ENCODE measurements around the gene INHBE. TPM values are rescaled to one million over a fixed set of nuclear protein-coding genes. Genes with fewer than 3 reads are reported as not detected.

The INHBE gene
- total RNA-seq, 1 donor from 2014 or later: 0.27 TPM

DNA sequence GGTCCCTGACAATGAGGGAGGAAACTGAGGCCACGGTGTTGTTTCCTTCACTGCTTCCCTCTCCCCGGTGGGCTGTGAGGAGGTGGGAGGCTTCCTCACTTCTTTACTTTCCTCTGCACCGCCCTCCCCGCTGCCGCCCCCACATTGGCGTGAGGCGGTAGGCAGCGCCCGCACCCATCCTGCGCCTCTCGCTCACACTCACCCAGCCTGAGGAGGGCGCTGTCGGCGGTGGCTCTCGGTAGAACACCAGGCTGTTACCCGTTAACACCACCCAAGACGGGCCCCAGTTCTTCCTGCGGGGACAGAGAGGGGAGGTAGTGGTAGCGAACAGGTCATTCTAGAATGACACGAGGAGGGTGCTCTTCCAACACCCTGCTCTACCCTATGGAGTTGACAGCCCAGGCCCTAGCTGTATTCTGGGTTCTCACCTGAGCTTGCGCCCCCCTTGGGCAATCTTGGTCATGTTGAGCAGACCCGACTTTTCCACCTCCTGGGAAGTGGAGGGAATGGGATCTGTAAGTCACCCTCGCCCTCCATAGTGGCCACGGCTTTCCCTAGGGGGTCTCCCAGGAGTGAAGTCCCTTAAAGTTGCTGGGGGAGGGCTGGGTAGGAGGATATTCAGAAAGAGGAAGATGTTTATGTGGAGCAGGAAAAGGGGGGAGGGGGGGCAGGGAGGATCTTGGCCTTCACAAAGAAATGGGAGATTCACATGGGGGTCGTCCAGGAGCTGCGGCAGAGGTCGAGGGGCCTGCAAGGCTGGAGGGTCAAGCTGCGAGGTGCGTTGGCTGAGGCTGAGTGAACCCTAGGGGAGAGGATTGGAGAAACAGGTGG, 21.3 kb downstream of the INHBE start:
- peaks cover 93% of the 10 kb centered on the region for H3K27me3 Mint-ChIP-seq
- no peak overlapping the region for H3K27ac Mint-ChIP-seq
- H3K4me1 Mint-ChIP-seq (ENCODE audit: unreplicated experiment): no peaks in the 10 kb centered on the region
- DNase-seq (ENCODE audit: extremely low spot score, unreplicated experiment): no peak
- no peaks in the 10 kb centered on the region for H3K9me3 Mint-ChIP-seq
- peak overlapping the region; percentile 65 for H3K4me3 Mint-ChIP-seq
- TF ChIP-seq, protein P1, sequence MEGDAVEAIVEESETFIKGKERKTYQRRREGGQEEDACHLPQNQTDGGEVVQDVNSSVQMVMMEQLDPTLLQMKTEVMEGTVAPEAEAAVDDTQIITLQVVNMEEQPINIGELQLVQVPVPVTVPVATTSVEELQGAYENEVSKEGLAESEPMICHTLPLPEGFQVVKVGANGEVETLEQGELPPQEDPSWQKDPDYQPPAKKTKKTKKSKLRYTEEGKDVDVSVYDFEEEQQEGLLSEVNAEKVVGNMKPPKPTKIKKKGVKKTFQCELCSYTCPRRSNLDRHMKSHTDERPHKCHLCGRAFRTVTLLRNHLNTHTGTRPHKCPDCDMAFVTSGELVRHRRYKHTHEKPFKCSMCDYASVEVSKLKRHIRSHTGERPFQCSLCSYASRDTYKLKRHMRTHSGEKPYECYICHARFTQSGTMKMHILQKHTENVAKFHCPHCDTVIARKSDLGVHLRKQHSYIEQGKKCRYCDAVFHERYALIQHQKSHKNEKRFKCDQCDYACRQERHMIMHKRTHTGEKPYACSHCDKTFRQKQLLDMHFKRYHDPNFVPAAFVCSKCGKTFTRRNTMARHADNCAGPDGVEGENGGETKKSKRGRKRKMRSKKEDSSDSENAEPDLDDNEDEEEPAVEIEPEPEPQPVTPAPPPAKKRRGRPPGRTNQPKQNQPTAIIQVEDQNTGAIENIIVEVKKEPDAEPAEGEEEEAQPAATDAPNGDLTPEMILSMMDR (conservative IDR thresholded peaks at IDR 0.05): peak; percentile 35
- H3K36me3 Mint-ChIP-seq: no peaks in the 10 kb centered on the region

DNA sequence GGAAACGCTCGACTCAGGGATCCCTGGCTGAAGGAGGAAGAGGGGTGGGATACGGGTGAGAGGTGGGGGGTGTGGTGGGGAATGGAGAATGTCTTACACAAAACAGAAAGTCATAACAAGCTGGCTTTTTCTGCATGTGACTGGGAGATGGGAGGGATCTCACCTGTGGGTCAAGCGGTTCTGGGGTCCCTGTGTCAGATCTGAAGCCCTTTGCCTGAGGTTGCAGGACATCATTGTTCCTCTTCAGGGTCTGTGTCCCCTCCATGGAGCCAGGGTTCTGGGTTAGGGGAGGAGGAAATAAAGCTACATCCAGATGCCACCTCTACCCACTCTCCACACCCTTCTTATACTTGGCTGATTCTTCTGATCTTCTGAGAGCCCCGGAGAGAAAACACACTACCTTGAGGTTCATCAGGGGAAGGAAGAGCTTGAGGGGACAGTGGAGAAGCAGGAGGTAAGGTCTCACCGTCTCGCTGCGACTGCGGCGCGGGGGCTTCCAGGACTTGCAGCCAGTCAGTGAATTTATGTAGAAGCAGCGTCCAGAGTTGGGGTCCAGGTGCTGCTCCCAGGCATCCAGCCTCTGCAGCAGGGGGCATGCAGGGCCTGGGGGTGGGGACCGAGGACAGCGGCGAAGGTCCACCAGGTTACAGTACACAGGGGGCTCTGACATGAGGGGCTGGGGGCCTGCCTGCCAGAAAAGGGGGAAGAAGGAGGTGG, 22.0 kb downstream of the INHBE start:
- TF ChIP-seq, protein P1 (conservative IDR thresholded peaks at IDR 0.05): no peak
- H3K4me3 Mint-ChIP-seq: peak overlapping the region; percentile 35
- no peak for DNase-seq (ENCODE audit: extremely low spot score, unreplicated experiment)
- no peaks in the 10 kb centered on the region for H3K36me3 Mint-ChIP-seq
- H3K27ac Mint-ChIP-seq: no peak overlapping the region
- no peaks in the 10 kb centered on the region for H3K9me3 Mint-ChIP-seq
- peaks cover 4% of the 10 kb centered on the region for H3K4me1 Mint-ChIP-seq (ENCODE audit: unreplicated experiment)
- H3K27me3 Mint-ChIP-seq: peaks cover 93% of the 10 kb centered on the region

DNA sequence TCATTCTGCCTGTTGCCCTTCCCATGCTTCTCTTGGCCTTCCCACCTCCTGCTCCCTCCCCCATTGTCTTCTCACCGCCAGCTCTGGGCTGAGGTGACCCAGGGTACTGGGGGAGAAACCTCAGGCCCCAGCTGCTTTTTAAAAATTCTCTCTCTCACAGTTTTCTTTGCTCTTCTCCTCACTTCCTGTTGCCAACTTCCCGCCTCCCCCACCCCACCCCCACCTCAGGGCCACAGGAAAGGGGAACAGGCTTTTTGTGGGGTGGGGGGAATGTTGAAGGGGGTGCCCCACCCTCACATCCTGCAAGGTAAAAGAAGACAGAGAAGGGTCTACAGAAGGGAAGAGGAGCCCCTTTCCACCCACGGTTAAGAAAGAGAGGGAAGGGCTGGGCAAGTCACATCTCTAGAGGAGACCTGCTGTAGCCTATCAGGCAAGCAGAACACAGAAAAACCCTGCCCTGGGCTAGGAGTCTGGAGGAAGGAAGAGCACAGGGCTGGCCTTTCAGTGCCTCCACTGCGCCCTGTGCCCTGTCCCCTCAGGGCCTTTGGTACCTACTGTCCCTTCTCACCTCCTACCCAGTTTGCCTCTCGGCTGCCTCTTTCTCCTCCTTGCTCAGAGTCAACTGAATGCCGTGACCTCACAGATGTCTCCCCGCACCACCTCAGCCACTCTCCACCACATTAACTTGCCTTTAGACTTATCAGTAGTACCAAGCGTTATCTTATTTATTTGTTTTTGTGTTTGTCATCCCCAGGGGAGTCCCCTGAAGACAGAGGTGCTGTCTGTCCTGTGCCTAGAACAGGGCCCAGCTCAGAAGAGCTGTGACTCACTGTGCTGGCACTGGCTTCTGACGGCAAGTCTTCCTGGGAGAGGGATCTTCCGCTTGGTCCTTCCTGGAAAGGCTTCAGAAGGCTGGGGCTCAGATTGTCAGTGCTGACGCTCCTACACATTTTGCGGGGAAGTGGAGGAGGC, 22.9 kb downstream of the INHBE start:
- Mint-ChIP-seq H3K9me3 (no peaks in the 10 kb centered on the region), H3K27ac (no peak overlapping the region), H3K27me3 (peaks cover 86% of the 10 kb centered on the region), H3K36me3 (no peaks in the 10 kb centered on the region), H3K4me3 (no peak overlapping the region), H3K4me1 (ENCODE audit: unreplicated experiment) (peaks cover 5% of the 10 kb centered on the region)
- DNase-seq (ENCODE audit: extremely low spot score, unreplicated experiment): no peak
- TF ChIP-seq, protein P1 (conservative IDR thresholded peaks at IDR 0.05): no peak

DNA sequence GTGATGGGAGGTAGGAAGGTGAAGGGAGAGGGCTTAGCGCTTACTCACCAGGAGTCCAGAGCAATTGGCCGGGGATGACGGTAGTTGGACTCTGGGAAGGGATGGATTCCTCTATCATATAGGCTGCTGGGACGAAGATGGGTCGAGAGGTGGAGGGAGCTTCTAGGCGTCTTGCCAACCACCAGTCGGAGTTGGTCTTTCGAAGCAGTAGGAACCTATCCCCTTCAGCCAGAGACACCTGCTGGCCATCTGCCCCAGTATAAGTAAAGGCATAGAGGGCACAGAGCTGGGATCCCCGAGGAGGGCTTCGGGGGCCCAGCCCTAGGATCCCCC, 23.9 kb downstream of the INHBE start:
- TF ChIP-seq, protein P1 (conservative IDR thresholded peaks at IDR 0.05): no peak
- DNase-seq (ENCODE audit: extremely low spot score, unreplicated experiment): no peak
- H3K27me3 Mint-ChIP-seq: peaks cover 81% of the 10 kb centered on the region
- peaks cover 10% of the 10 kb centered on the region for H3K4me1 Mint-ChIP-seq (ENCODE audit: unreplicated experiment)
- no peaks in the 10 kb centered on the region for H3K9me3 Mint-ChIP-seq
- no peak overlapping the region for H3K4me3 Mint-ChIP-seq
- H3K36me3 Mint-ChIP-seq: no peaks in the 10 kb centered on the region
- H3K27ac Mint-ChIP-seq: no peak overlapping the region

DNA sequence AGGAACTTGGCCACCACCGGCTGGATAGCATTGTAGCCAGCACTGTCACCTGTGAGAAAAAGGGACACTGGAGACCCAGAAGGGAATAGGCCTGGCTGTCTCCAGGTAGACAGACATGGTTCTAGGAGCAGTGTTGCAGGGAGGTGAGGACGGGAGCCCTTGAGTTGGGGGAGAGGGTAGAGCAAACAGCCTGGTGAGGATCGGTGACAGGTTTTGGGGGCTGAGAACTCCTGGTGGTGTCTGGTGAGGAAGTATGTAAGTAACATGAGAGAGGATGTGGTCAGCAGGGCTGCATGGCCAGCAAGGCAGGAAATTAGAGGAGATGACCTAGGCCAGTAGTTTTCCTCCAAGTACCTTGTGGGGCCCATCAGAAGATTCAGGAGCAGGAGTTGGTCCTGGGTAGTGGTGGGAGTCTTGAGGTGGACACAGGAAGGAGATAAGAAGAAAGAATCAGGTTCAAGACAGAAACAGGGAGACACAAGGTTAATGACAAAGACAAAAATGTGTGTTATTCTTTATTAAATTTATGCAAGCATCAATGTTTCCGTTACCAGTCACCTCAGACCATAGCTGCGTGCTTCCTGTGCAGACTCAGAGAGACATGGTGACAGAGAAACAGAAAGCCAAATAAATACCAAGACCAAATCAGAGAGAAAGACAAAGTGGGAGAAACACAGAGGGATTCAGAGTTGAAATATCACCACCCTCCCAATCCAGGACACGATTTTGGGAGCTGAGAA, 24.4 kb downstream of the INHBE start, which contains the start of gene ARHGAP9:
Gene ARHGAP9, minus strand, starts transcription at position 491 of the 740 bp plus-strand sequence. Its CDS starts 460 bp downstream, at position 31.
- no peak within 1 kb of the TSS for H3K4me3 Mint-ChIP-seq
- H3K27me3 Mint-ChIP-seq: peaks cover 76% of the 10 kb centered on the region
- peaks cover 10% of the 10 kb centered on the region for H3K4me1 Mint-ChIP-seq (ENCODE audit: unreplicated experiment)

More for the DNA sequence above, 24.4 kb downstream of the INHBE start, which contains the start of gene ARHGAP9:
- Mint-ChIP-seq H3K27ac (no peak within 1 kb of the TSS), H3K36me3 (no peaks in the 10 kb centered on the region), H3K9me3 (no peaks in the 10 kb centered on the region)
- TF ChIP-seq, protein P1 (conservative IDR thresholded peaks at IDR 0.05): no peak
- DNase-seq (ENCODE audit: extremely low spot score, unreplicated experiment): no peak

All from type B pancreatic cell (in vitro differentiated cells).